ENCODE data around the gene EPHB4.
A peak's percentile ranks its signal among the peaks of the same experiment; 100 is the strongest.
"Not testable (repeated sequence)": the region's sequence is repeated elsewhere in the genome, so short reads cannot be mapped to it uniquely, and the experiment has no call there.

The EPHB4 gene
- total RNA-seq = 0 to 2.2 (median 0.18) reads per million in 18 experiments

GRCh38 chr7:100827330-100828226, at the start of gene EPHB4:
Gene EPHB4, minus strand, starts transcription at chr7:100827523. Its CDS starts 493 bp downstream, at chr7:100827030.
- DNase-seq = no peak

- peak; percentile 13 to 40 for DNase-seq
Observed at GRCh38 chr7:100875356-100875751, 48.0 kb upstream of the EPHB4 start.

GRCh38 chr7:100874577-100875355, 47.4 kb upstream of the EPHB4 start, which contains the start of gene SRRT:
Gene SRRT, plus strand, starts transcription at chr7:100875103. Its CDS starts 488 bp downstream, at chr7:100875591.
- DNase-seq = peak; percentile 99

GRCh38 chr7:100874300-100874576, 46.9 kb upstream of the EPHB4 start:
- DNase-seq = no peak

GRCh38 chr7:100873599-100874299, 46.4 kb upstream of the EPHB4 start:
- DNase-seq = no peak

- no peak for DNase-seq
Observed at GRCh38 chr7:100867776-100868485, 40.6 kb upstream of the EPHB4 start.

GRCh38 chr7:100867040-100867775, 39.9 kb upstream of the EPHB4 start, which contains the start of gene TRIP6:
Gene TRIP6, plus strand, starts transcription at chr7:100867387. Its CDS starts 111 bp downstream, at chr7:100867498.
- peak; percentile 77 to 89 for DNase-seq

- no peak for DNase-seq
Observed at GRCh38 chr7:100866729-100867039, 39.4 kb upstream of the EPHB4 start.

GRCh38 chr7:100865938-100866728, 38.8 kb upstream of the EPHB4 start:
- no peak for DNase-seq

- DNase-seq = no peak
Observed at GRCh38 chr7:100865372-100865911, 38.1 kb upstream of the EPHB4 start.

- no peak for DNase-seq
Observed at GRCh38 chr7:100864263-100864845, 37.0 kb upstream of the EPHB4 start.

GRCh38 chr7:100863406-100863950, 36.2 kb upstream of the EPHB4 start:
- no peak for DNase-seq

GRCh38 chr7:100861616-100861985, 34.3 kb upstream of the EPHB4 start:
- no peak for DNase-seq

- DNase-seq = no peak
Observed at GRCh38 chr7:100860702-100861615, 33.6 kb upstream of the EPHB4 start.

- DNase-seq = no peak
Observed at GRCh38 chr7:100859856-100860255, 32.5 kb upstream of the EPHB4 start.

GRCh38 chr7:100856871-100857282, 29.6 kb upstream of the EPHB4 start:
- no peak for DNase-seq

GRCh38 chr7:100855515-100855914, 28.2 kb upstream of the EPHB4 start:
- DNase-seq = no peak

GRCh38 chr7:100854899-100855298, 27.6 kb upstream of the EPHB4 start:
- not testable (repeated sequence) for DNase-seq

Data from inflammatory macrophage (primary cell).